Upper lobe of right lung (tissue), 1 donor: ENCODE data around the gene SLC18A3. TPM values are rescaled to one million over a fixed set of nuclear protein-coding genes. Genes with fewer than 3 reads are reported as not detected.
A peak's percentile ranks its signal among the peaks of the same experiment; 100 is the strongest.

Experiments
- ATAC-seq: fragments of 200-7000 bp; cut with Tn5 transposase; one replicate; pipeline ENCODE4 v1.9.1; 2020; ENCODE audit warnings: mild to moderate bottlenecking, moderate library complexity
- DNase-seq: peaks from one replicate; pipeline ENCODE4 v3.0.0-alpha.2; 2020
- H3K27ac ChIP-seq: fragments of 200-600 bp; one replicate; pipeline ENCODE4 v1.8.0; 2022
- H3K27me3 ChIP-seq: fragments of 200-600 bp; one replicate; pipeline ENCODE4 v1.8.0; 2022; ENCODE audit warnings: mild to moderate bottlenecking
- H3K36me3 ChIP-seq: fragments of 200-600 bp; one replicate; pipeline ENCODE4 v1.8.0; 2022
- H3K4me1 ChIP-seq: fragments of 200-600 bp; one replicate; pipeline ENCODE4 v1.8.0; 2022
- H3K4me3 ChIP-seq: fragments of 200-600 bp; one replicate; pipeline ENCODE4 v1.8.0; 2022; ENCODE audit warnings: mild to moderate bottlenecking
- H3K9me3 ChIP-seq: fragments of 200-600 bp; one replicate; pipeline ENCODE4 v1.8.0; 2022
- CTCF ChIP-seq: fragments of 200-600 bp; IDR thresholded peaks from one replicate; pipeline ENCODE4 v1.8.0; 2022; ENCODE audit warnings: antibody characterized with exemption
- intact Hi-C: fragments of 100-400 bp; cut with DNase I; formaldehyde crosslinking; loops from one replicate; pipeline ENCODE4 v1.11.0; 2022
- total RNA-seq: library from RNA; stranded (reverse); fragmentation: NEBNext Ultra II Directional; extraction: Animal tissue kit (Norgen Biotek cat#: 25700); gene quantifications from one replicate; pipeline ENCODE4 v1.2.1, GENCODE V29; 2021
- donor health status: DM: no; HTN: yes; CAD: no; lungs with severe emphysema.

The SLC18A3 gene
- total RNA-seq, 1 donor from 2014 or later: not detected

DNA sequence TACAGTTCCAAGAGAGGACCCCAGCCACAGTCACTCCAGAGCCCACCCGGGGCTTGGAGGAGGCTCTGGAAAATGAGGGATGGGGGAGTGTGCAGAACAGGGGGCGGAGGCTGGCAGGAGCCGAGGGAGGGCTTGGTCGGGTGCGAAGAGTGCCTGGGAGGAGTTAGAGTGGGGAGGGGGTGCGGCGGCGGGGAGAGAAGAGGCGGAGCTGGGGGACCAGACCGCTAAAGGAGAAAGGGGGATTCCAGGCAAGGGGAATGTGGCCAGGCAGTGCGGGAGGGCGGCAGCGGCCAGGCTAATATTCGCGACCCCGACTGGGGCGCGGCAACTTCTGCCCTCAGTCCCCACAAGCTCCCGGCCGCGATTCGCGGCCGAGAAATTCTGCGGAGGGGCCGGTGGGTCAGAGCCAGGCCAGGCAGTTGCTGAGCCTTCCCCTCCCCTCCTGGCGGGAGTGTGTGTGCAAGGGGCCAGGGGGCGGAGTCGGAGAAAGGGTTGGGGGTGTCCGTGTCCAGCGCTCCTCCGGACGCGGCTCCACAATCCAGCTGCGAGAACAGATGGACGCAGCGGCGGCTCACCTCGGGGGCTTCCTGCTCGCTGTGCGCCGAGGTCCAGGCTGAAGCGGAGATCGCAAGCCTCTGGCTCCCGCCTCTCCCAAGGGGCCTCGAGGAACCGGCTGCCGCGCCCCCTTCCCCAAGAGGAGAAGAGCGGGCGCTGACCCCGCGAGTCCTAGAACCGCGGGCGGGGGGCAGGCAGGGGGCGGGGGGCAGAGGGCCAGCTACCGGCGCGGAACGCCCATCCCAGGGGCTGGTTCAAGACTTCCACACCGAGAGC, 612 bp upstream of the SLC18A3 start:
- Histone ChIP-seq H3K27me3 (peaks cover 81% of the 10 kb centered on the region), H3K4me3 (no peak overlapping the region)
- peak; percentile 54 for DNase-seq

DNA sequence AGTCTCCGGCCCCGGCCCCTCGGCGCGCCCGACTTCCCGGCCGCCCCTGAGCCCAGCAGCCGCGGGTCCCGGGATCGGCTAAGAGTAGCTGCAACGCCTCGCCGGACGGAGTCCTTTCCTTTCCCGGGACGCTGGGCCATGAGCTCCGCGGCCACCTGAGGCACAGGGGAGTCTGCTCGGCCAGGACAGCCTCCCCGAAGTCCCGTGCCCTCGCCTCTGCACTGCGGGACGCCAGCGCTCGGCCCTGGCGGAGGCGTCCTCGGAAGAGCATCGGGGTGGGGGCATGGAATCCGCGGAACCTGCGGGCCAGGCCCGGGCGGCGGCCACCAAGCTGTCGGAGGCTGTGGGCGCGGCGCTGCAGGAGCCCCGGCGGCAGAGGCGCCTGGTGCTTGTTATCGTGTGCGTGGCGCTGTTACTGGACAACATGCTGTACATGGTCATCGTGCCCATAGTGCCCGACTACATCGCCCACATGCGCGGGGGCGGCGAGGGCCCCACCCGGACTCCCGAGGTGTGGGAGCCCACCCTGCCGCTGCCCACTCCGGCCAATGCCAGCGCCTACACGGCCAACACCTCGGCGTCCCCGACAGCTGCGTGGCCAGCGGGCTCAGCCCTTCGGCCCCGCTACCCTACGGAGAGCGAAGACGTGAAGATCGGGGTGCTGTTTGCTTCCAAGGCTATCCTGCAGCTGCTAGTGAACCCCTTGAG, 502 bp downstream of the SLC18A3 start:
- H3K9me3 ChIP-seq: no peaks in the 10 kb centered on the region
- H3K4me1 ChIP-seq: no peaks in the 10 kb centered on the region
- DNase-seq (no peak), ATAC-seq (no peak)
- no peak overlapping the region for H3K4me3 ChIP-seq
- peaks cover 84% of the 10 kb centered on the region for H3K27me3 ChIP-seq
- no peaks in the 10 kb centered on the region for H3K36me3 ChIP-seq
- TF ChIP-seq CTCF: no peak
- no peak overlapping the region for H3K27ac ChIP-seq
- intact Hi-C loops: no loop called here

More for the DNA sequence above, 612 bp upstream of the SLC18A3 start:
- Histone ChIP-seq H3K36me3 (no peaks in the 10 kb centered on the region), H3K4me1 (no peaks in the 10 kb centered on the region), H3K9me3 (no peaks in the 10 kb centered on the region), H3K27ac (no peak overlapping the region)
- intact Hi-C loops: no loop called here
- TF ChIP-seq CTCF: no peak
- no peak for ATAC-seq

DNA sequence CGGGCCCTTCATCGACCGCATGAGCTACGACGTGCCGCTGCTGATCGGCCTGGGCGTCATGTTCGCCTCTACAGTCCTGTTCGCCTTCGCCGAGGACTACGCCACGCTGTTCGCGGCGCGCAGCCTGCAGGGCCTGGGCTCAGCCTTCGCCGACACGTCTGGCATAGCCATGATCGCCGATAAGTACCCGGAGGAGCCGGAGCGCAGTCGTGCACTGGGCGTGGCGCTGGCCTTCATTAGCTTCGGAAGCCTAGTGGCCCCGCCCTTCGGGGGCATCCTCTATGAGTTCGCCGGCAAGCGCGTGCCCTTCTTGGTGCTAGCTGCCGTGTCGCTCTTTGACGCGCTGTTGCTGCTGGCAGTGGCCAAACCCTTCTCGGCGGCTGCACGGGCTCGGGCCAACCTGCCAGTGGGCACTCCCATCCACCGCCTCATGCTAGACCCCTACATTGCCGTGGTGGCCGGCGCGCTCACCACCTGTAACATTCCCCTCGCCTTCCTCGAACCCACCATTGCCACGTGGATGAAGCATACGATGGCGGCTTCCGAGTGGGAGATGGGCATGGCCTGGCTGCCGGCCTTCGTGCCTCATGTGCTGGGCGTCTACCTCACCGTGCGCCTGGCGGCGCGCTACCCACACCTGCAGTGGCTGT, 1.2 kb downstream of the SLC18A3 start:
- no peaks in the 10 kb centered on the region for H3K9me3 ChIP-seq
- no peak overlapping the region for H3K4me3 ChIP-seq
- intact Hi-C loops: no loop called here
- ATAC-seq: no peak
- TF ChIP-seq CTCF: no peak
- H3K36me3 ChIP-seq: no peaks in the 10 kb centered on the region
- peaks cover 91% of the 10 kb centered on the region for H3K27me3 ChIP-seq
- DNase-seq: peak; percentile 54
- H3K4me1 ChIP-seq: no peaks in the 10 kb centered on the region
- no peak overlapping the region for H3K27ac ChIP-seq

GRCh38 chr10:49611816-49612512, 1.9 kb downstream of the SLC18A3 start:
- TF ChIP-seq CTCF: no peak
- H3K9me3 ChIP-seq: no peaks in the 10 kb centered on the region
- H3K27me3 ChIP-seq: peaks cover 97% of the 10 kb centered on the region
- H3K36me3 ChIP-seq: no peaks in the 10 kb centered on the region
- H3K4me3 ChIP-seq: no peak overlapping the region
- no peak overlapping the region for H3K27ac ChIP-seq
- intact Hi-C loops: no loop called here
- ATAC-seq: no peak
- DNase-seq: peak; percentile 46
- H3K4me1 ChIP-seq: no peaks in the 10 kb centered on the region

- Histone ChIP-seq H3K36me3 (no peaks in the 10 kb centered on the region), H3K4me3 (no peak overlapping the region), H3K4me1 (no peaks in the 10 kb centered on the region), H3K9me3 (no peaks in the 10 kb centered on the region), H3K27ac (no peak overlapping the region), H3K27me3 (peaks cover 91% of the 10 kb centered on the region)
- intact Hi-C loops: no loop called here
- TF ChIP-seq CTCF: no peak
- peak; percentile 58 for DNase-seq
- no peak for ATAC-seq
Measured at GRCh38 chr10:49612513-49613164, 2.5 kb downstream of the SLC18A3 start.
